Choroid plexus epithelial cell (primary cell): ENCODE results near the gene APLP2.

Experiments
- DNase-seq: peaks from one replicate; pipeline ENCODE4 v3.0.0-alpha.2; 2010; ENCODE audit warnings: low read depth
- H3K4me3 ChIP-seq: 2 replicates; pipeline ENCODE4 v1.5.1; 2011; ENCODE audit warnings: low read depth, mild to moderate bottlenecking, control low read depth, low read length, moderate library complexity
- TF ChIP-seq, protein P1 (sequence below): conservative IDR thresholded peaks from 2 replicates; pipeline ENCODE4 v1.5.1; 2011; ENCODE audit warnings: low read depth, mild to moderate bottlenecking, control low read depth, inconsistent platforms, low read length, moderate library complexity

Gene APLP2

GRCh38 chr11:130029137-130029536 is 40.6 kb upstream of the APLP2 start:
- no peak for DNase-seq
- H3K4me3 ChIP-seq = no peak overlapping the region
- TF ChIP-seq, protein P1, sequence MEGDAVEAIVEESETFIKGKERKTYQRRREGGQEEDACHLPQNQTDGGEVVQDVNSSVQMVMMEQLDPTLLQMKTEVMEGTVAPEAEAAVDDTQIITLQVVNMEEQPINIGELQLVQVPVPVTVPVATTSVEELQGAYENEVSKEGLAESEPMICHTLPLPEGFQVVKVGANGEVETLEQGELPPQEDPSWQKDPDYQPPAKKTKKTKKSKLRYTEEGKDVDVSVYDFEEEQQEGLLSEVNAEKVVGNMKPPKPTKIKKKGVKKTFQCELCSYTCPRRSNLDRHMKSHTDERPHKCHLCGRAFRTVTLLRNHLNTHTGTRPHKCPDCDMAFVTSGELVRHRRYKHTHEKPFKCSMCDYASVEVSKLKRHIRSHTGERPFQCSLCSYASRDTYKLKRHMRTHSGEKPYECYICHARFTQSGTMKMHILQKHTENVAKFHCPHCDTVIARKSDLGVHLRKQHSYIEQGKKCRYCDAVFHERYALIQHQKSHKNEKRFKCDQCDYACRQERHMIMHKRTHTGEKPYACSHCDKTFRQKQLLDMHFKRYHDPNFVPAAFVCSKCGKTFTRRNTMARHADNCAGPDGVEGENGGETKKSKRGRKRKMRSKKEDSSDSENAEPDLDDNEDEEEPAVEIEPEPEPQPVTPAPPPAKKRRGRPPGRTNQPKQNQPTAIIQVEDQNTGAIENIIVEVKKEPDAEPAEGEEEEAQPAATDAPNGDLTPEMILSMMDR = no peak

DNA sequence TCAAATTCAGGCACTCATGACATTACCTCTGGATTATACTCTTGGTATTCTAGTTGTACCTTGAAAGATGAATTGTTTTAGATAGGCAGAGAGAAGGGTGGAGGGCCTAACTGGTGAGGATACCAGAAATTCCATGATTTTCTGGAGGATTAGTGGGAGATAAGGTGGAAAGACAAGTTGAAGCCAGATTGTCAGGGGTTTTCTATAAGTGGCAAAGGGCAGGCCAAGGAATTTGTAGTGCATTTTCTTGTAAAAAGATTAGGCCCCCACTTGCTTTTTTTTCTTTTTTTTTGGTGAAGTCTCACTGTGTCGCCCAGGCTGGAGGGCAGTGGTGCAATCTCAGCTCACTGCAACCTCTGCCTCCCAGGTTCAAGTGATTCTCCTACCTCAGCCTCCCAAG is 38.6 kb upstream of the APLP2 start:
- TF ChIP-seq, protein P1 = no peak
- DNase-seq = no peak
- no peak overlapping the region for H3K4me3 ChIP-seq

DNA sequence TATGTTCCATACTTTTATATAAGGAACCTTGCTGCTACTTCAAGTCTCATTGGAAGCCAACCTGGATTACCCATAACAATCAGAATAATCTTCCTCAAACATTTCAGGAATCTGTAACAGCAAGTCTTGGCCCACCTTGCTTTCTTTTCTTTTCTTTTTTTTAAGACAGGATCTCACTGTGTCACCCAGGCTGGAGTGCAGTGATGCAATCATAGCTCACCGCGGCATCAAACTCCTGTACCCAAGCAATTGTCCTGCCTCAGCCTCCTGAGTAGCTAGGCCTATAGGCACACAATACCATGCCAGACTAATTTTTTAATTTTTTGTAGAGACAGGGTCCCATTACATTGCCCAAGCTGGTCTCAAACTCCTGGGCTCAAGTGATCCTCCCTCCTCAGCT is 37.7 kb upstream of the APLP2 start:
- TF ChIP-seq, protein P1 = no peak

GRCh38 chr11:130032931-130033330 is 36.8 kb upstream of the APLP2 start:
- H3K4me3 ChIP-seq = no peak overlapping the region
- no peak for DNase-seq
- TF ChIP-seq, protein P1 = no peak

More for the DNA sequence above, 37.7 kb upstream of the APLP2 start:
- H3K4me3 ChIP-seq = no peak overlapping the region
- no peak for DNase-seq

DNA sequence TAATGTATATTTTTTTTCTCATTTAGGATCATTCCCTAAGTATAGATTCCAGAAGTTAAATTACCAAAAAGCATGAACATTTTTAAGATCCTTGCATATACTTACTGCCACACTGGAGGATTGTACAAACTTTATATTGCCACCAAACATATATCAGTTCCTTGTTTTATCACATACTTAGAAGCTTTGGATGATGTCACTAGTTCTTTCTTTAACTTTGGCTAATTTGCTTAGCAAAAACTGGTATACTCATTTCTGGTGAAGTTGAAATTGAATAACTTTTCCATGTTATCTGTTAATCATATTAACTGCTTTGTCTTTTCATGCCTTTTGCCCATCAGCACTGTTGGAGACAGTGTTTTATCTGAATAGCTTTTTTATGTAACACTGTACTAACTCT is 35.5 kb upstream of the APLP2 start:
- TF ChIP-seq, protein P1 = no peak
- H3K4me3 ChIP-seq = no peak overlapping the region
- no peak for DNase-seq

DNA sequence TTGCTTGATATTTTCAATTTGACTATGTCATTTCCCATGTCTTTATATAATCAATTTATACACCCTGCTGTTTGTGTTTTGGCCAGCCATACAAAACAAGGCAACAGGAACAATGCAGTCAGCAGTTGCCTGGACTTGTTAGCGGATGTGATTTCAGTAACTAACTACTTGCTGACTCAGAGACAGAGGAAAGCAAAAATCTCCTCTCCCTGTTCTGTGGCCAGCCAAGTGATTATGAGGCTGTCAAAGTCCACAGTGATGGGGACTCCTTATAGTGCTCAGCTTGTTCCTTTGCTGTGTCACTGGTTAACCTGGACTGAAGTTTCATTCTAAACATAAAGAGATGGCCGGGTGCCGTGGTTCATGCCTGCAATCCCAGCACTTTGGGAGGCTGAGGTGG is 32.6 kb upstream of the APLP2 start:
- DNase-seq = peak; percentile 85
- TF ChIP-seq, protein P1 = no peak
- H3K4me3 ChIP-seq = no peak overlapping the region

DNA sequence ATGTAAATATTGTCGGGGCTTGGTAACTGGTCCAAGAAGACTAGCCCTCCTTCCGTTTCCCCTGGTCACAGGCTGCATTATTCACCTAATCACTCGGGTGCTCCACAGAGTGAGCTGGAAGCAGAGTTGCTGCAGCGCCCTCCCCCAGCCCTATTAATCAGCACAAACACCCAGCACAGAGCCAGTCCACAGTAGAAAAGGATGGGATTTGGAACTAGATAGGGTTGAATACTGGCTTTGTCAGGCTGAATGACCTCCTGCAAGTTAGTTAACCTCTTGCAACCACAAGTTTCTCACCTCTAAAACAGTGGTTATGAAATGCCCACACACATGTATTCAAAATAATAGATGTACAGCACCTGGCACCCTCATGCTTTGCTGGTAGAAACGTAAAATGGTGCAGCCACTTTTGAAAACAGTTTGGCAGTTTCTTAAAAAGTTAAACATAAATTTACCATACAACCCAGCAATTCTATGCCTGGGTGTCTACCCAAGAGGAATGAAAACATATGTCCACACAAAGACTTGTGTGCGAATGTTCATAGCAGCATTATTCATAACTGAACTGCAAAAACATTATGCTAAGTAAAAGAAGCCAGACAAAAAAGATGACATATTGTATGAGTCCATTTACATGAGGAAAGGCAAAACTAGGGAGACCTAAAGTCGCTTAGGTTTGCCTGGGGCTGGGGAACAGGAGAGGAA is 31.7 kb upstream of the APLP2 start:
- no peak overlapping the region for H3K4me3 ChIP-seq

More for the DNA sequence above, 31.7 kb upstream of the APLP2 start:
- TF ChIP-seq, protein P1 = no peak
- peak; percentile 25 for DNase-seq
